ENCODE data around the gene PLA2G4B.

DNA sequence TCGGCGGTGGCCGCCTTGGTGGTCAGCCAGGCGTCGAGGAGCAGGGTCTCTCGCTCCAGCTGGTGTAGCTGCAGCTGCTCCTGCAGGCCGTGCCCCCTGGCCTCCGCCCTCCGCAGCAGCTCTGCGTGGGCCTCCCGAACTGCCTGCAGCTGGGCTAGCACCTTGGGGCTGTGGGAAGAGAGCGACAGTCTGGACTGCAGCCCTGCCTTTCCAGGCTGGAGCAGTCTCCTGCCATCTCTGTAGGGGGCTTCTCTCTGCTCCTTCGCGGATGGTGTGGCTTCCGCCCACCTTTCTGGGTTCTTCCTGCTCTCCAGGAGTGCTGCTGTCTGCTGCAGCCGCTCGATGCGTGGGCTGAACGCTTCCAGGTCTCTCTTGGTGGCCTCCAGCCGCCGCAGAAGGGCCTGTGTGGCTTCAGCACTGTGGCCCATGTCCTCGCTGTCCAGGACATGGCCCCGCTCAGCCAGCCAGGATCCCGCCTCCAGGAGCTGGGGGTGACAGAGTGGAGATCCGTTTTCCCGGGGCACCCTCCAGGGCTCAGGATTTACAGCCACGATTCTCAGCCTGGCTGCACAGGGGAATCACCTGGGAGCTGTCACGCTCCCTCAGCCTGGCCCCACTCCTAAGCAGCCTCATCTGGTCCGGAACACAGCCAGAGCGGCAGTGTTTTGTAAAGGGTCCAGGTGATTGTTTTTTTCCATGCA lies 16.8 kb downstream of the PLA2G4B start:
- TF ChIP-seq, protein P1, sequence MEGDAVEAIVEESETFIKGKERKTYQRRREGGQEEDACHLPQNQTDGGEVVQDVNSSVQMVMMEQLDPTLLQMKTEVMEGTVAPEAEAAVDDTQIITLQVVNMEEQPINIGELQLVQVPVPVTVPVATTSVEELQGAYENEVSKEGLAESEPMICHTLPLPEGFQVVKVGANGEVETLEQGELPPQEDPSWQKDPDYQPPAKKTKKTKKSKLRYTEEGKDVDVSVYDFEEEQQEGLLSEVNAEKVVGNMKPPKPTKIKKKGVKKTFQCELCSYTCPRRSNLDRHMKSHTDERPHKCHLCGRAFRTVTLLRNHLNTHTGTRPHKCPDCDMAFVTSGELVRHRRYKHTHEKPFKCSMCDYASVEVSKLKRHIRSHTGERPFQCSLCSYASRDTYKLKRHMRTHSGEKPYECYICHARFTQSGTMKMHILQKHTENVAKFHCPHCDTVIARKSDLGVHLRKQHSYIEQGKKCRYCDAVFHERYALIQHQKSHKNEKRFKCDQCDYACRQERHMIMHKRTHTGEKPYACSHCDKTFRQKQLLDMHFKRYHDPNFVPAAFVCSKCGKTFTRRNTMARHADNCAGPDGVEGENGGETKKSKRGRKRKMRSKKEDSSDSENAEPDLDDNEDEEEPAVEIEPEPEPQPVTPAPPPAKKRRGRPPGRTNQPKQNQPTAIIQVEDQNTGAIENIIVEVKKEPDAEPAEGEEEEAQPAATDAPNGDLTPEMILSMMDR (IDR thresholded peaks at IDR 0.05 in 4 of 5, conservative IDR thresholded peaks at IDR 0.05 in 1 of 5), result no peak
- no peak for TF ChIP-seq POLR2A (IDR thresholded peaks at IDR 0.05)
